K562 (cell line): ENCODE measurements around the gene RNF223. TPM values are rescaled to one million over a fixed set of nuclear protein-coding genes. Genes with fewer than 3 reads are reported as not detected.

Experiments used
- BHLHE40 ChIP-seq: IDR thresholded peaks from 2 replicates; pipeline ENCODE4 v1.6.1; 2011; ENCODE audit warnings: low read length, improper control_type of control experiment
- CREB3 ChIP-seq: fragments of 450-650 bp; conservative IDR thresholded peaks from 2 replicates; pipeline ENCODE4 v1.6.1; 2016; ENCODE audit warnings: missing genetic modification characterization, low read depth, mild to moderate bottlenecking, missing compliant biosample characterization, moderate library complexity
- FOSL1 ChIP-seq: fragments of 200-800 bp; sonication (Bioruptor generic); conservative IDR thresholded peaks from 2 replicates; pipeline ENCODE4 v1.6.1; 2016; ENCODE audit warnings: missing genetic modification characterization, missing compliant biosample characterization
- FOXK2 ChIP-seq, 2 experiments: fragments of 450-650 bp; IDR thresholded peaks in 1 of 2; conservative IDR thresholded peaks in 1 of 2; 2 replicates each; pipeline ENCODE4 v1.6.1; 2016; ENCODE audit warnings: low read depth in 2 of 2, mild to moderate bottlenecking in 1 of 2
- HSF4 ChIP-seq: fragments of 250-450 bp; sonication (Bioruptor Pico); IDR thresholded peaks from 2 replicates; pipeline ENCODE4 v2.1.2; 2022; ENCODE audit warnings: mild to moderate bottlenecking, moderate library complexity, borderline replicate concordance
- LCOR ChIP-seq: sonication (generic); formaldehyde crosslinking; IDR thresholded peaks from 2 replicates; pipeline ENCODE4 v1.8.0; 2022; ENCODE audit warnings: mild to moderate bottlenecking, missing genetic modification reagents
- NR1H2 ChIP-seq: sonication (generic); formaldehyde crosslinking; IDR thresholded peaks from 2 replicates; pipeline ENCODE4 v1.4.0; 2020; ENCODE audit warnings: mild to moderate bottlenecking, missing genetic modification reagents
- NR2C1 ChIP-seq, 2 experiments: fragments of 450-650 bp; IDR thresholded peaks; 2 replicates each; pipeline ENCODE4 v1.6.1; 2017; ENCODE audit warnings: mild to moderate bottlenecking in 2 of 2, antibody characterized with exemption in 1 of 2, inconsistent platforms in 1 of 2, missing compliant biosample characterization in 1 of 2, missing genetic modification characterization in 1 of 2
- PCBP1 ChIP-seq: fragments of 200-400 bp; formaldehyde crosslinking; IDR thresholded peaks from 2 replicates; pipeline ENCODE4 v1.6.1; 2018; ENCODE audit warnings: mild to moderate bottlenecking, low read depth, low read length; ENCODE audit not compliant: poor library complexity, severe bottlenecking
- PTTG1 ChIP-seq: fragments of 450-650 bp; IDR thresholded peaks from 2 replicates; pipeline ENCODE4 v1.6.1; 2016; ENCODE audit warnings: low read depth, mild to moderate bottlenecking, missing genetic modification characterization, missing compliant biosample characterization
- RFX7 ChIP-seq: fragments of 250-450 bp; sonication (Bioruptor Pico); IDR thresholded peaks from 2 replicates; pipeline ENCODE4 v1.5.1; 2021; ENCODE audit warnings: mild to moderate bottlenecking
- SMARCB1 ChIP-seq: IDR thresholded peaks from 2 replicates; pipeline ENCODE4 v1.6.1; 2011; ENCODE audit warnings: improper control_type of control experiment, low read depth; ENCODE audit not compliant: insufficient read length
- TAF1 ChIP-seq: IDR thresholded peaks from 2 replicates; pipeline ENCODE4 v1.6.1; 2011; ENCODE audit warnings: mild to moderate bottlenecking, low read length, moderate library complexity; ENCODE audit not compliant: insufficient read depth, control insufficient read depth, severe bottlenecking; ENCODE audit errors: extremely low read depth
- TAL1 ChIP-seq: fragments of 450-650 bp; IDR thresholded peaks from 2 replicates; pipeline ENCODE4 v1.6.1; 2016; ENCODE audit warnings: mild to moderate bottlenecking
- TSC22D4 ChIP-seq: fragments of 450-650 bp; IDR thresholded peaks from 2 replicates; pipeline ENCODE4 v1.6.1; 2016; ENCODE audit warnings: missing genetic modification characterization, missing biosample characterization, control low read depth
- VEZF1 ChIP-seq: fragments of 200-800 bp; sonication (Bioruptor generic); IDR thresholded peaks from 2 replicates; pipeline ENCODE4 v1.6.1; 2017; ENCODE audit warnings: missing genetic modification characterization, missing compliant biosample characterization
- ZBTB1 ChIP-seq: sonication (generic); formaldehyde crosslinking; IDR thresholded peaks from 2 replicates; pipeline ENCODE4 v1.8.1; 2023; ENCODE audit warnings: missing genetic modification reagents, low read depth, mild to moderate bottlenecking, borderline replicate concordance
- ZBTB49 ChIP-seq: sonication (generic); formaldehyde crosslinking; IDR thresholded peaks from 2 replicates; pipeline ENCODE4 v1.8.0; 2022; ENCODE audit warnings: missing genetic modification reagents, mild to moderate bottlenecking, borderline replicate concordance
- ZNF740 ChIP-seq, 3 experiments: fragments of 200-800 bp in 1 of 3; sonication (Bioruptor generic) in 1 of 3; sonication (generic) in 1 of 3; formaldehyde crosslinking in 1 of 3; IDR thresholded peaks; 2 replicates each; pipeline versions ENCODE4 v1.6.1 to v1.8.0; 2016 to 2022; ENCODE audit warnings: mild to moderate bottlenecking in 2 of 3, missing compliant biosample characterization in 2 of 3, missing genetic modification characterization in 2 of 3, missing genetic modification reagents in 1 of 3
- ZNF830 ChIP-seq: fragments of 250-450 bp; sonication (Bioruptor Pico); IDR thresholded peaks from 2 replicates; pipeline ENCODE4 v1.5.0; 2021; ENCODE audit warnings: mild to moderate bottlenecking
- polyA plus RNA-seq, 8 experiments: library from polyadenylated mRNA; depleted of rRNA in 4 of 8; stranded (reverse) in 5 of 8; unstranded in 3 of 8; fragments of >200 nt; fragmentation: Nextera tagmentation in 2 of 8; fragmentation: Illumina TruSeq in 1 of 8; extraction: Ambion mirVana in 2 of 8; extraction: Trizol in 1 of 8; gene quantifications; 2 replicates each; pipeline versions ENCODE4 v1.2.1 to v1.2.3, GENCODE V29; 2011 to 2014; ENCODE audit warnings: inconsistent platforms in 1 of 8, missing spikeins in 1 of 8
- total RNA-seq, 7 experiments: library from RNA; depleted of rRNA in 6 of 7; stranded (reverse); fragments of >200 nt in 6 of 7; fragmentation: Illumina TruSeq in 2 of 7; extraction: Trizol in 2 of 7; gene quantifications; 2 replicates each; pipeline versions ENCODE4 v1.2.1 to v1.2.3, GENCODE V29; 2011 to 2021; ENCODE audit warnings: low replicate concordance in 1 of 7

Gene RNF223
- total and polyA plus RNA-seq, 9 of the 15 experiments (the other 6 are each of a cell fraction or from before 2014, with no cell fraction given): 0.04 to 0.32 TPM; not detected in 7

- TF ChIP-seq VEZF1 (CRISPR knock-in tag) (no peak; the same call in 1 of the 2 replicates), CREB3 (no peak), RFX7 (CRISPR knock-in tag) (no peak), BHLHE40 (peak; percentile 45; the same call in 1 of the 2 replicates), PTTG1 (no peak), ZNF740 (CRISPR knock-in tag; IDR thresholded peaks at IDR 0.05) (peak; percentile 49; the same call in 1 of the 2 replicates), ZNF740 (tag; IDR thresholded peaks at IDR 0.05) (no peak), TAF1 (no peak), SMARCB1 (no peak), LCOR (CRISPR knock-in tag) (no peak), FOXK2 (conservative IDR thresholded peaks at IDR 0.05 in 1 of 2, IDR thresholded peaks at IDR 0.05 in 1 of 2; ENCODE audit: low read depth in 2 of 2) (no peak), NR1H2 (CRISPR knock-in tag) (no peak), ZBTB1 (no peak), NR2C1 (IDR thresholded peaks at IDR 0.05) (no peak), NR2C1 (tag; IDR thresholded peaks at IDR 0.05) (no peak), TSC22D4 (tag) (no peak), PCBP1 (peak; percentile 29), ZBTB49 (CRISPR knock-in tag) (no peak), TAL1 (no peak), FOSL1 (0 out of 2 replicates have a peak, but pooled peaks have one; percentile 6), HSF4 (CRISPR knock-in tag) (no peak), ZNF830 (CRISPR knock-in tag) (0 out of 2 replicates have a peak, but pooled peaks have one; percentile 26)
Observed at GRCh38 chr1:1069711-1070676, 4.1 kb downstream of the RNF223 start (continued).
